HUDEP-2 (cell line): ENCODE measurements around the gene SLC9C1.

Source experiments
- DNase-seq, 76 experiments: peaks; one replicate each; lab custom pipeline; 2025; ENCODE audit not compliant: unreplicated experiment in 76 of 76; lab: John Stamatoyannopoulos, UW

Gene SLC9C1

DNA sequence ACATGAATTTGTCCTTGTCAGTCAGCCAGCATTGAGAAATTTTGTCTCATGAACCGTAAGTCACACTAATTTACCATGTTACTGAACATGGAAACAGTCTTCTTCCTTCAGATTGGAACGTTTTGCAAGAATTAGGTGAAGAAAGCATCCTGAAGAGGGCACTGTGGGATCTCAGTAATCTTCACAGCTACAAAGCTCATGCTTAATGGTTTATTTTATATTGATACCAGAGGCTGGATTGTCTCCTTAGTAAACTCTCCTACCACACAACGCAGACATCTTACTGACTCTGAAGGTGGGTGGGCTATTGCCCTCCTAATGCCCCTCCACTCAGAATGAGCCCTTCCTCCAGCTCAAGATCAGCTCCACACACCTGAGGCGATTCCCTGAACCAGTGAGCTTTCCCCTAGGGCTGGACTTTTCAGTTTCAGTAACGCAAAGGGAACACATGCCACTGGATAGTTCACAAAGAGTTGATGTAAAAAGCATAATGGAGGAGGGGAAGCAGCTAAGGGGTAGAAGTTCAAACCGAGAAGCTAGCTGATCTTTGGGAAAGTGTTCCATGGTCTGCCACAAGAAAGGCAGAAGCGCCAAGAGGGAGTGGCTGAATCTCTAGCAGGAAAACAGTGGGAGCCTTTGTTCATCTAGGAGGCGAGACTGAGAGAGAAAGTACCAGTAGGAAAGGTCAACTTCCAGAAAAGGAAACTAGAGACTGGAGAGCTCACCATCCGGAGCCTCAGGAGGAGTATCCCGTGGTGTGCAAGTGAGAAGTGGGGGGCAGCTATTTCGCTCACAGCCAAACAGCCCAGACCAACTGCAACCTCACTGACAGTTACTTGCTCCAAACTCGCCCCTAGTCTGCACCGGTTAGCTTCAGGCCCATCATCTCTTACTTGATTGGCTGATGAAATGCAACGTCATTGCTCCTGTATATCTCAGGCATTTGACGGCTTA, at the start of gene SLC9C1:
SLC9C1 (minus strand) TSS at position 849 of the 954 bp plus-strand sequence. CDS start 7,425 bp downstream, outside the sequence.
- DNase-seq: peak in 27 of 76 experiments; percentile 1 to 49 (median 18)

DNA sequence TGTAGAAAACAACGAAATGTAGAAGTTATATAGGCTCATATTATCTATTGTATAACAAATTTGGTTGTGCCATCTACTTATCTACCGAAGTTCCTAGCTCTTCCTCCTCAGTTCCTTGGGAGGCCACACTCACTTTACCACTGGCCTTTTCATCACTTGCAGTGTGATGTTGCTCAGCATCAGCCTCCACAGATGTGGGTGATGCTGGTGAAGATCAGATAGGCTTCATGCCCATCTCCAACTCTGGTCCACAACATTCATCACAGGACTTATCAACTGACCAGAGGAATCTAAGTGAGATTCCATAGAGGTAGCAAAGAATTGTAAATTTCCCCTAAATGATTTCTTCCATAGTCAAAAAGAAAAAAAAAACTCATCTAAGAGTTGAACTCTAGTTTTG, 47.4 kb upstream of the SLC9C1 start:
- no peak for DNase-seq

DNA sequence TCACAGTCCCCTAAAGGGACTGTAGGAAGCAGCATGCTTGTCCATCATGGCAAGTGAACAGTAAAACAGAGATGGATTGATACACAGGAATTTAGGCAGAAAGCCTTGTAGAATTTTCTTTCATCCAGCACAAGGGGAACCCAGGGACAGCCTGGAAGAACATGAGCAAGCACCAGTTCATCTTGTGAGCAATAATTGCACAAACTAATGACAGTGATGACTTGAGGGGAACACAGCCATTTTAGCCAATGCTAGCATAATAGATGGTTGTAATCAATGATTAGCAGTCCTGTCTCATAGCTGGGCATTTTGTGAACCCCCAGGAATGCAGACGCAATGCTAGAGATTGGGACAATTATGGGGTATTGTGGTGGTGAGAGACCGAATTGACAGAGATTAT, 45.6 kb upstream of the SLC9C1 start:
- no peak for DNase-seq

DNA sequence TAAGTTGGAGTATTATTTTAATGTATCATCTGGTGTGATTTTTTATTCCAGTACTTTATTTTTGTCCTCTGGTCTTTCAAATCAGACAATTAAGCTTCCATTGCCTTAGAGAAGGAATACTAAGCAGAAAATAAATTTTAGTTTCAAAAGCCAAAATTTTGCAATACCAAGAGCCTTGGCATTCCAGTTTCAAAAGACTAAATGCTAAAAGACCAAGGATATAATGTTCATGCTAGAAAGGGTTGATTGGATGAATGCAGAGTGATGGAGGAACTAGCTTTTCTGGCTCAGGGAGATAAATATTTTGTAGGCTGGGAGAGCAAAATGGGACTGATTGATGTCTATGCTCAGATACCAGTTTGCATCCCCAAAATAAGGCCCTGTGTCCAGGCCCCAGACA, 45.1 kb upstream of the SLC9C1 start:
- no peak for DNase-seq

DNA sequence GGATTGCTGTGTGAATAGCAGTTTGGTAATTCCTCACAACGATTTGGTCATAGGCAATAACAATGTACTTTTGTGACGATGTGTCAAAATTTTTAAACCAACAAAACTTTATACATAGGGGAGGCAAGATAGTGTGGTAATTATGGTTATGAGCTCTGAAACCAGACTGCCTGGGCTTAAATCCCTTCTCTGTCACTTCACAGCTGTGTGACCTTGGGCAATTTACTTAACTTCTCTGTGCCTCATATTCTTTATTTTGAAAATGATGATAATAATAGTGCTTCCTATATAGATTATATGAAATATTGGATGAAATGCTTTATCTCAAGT, 44.7 kb upstream of the SLC9C1 start:
- no peak for DNase-seq

DNA sequence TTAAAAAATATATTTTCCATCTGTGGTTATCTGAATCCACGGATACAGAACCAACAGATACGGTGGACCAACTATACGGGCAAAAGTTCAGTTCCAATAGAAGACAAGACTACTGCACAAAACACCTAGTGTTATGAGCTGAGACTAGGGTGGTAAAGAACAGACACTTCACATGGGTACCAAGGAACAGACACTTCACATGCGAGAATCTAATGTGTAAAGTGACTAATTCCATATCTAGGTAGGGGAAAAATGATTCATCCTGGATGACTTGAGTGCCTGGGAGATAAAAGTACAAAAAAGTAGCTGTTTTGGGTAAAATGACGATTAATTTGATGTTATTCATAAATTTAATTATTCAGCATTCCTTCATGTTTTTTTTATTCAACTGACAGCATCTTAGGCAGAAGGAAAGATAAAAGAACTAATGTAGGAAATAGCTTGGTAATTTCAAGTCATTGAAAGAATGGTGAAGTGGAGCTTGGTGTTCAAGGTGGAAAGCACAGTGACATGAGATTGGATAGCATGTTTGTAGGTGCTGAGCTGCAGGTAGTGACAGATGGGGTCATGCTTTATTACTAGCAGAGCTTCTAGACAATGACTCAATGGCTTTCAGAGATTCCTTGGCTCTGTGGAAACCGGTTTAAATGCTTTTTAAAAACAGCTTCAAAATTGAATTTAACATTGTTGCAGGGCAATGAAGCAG, 44.2 kb upstream of the SLC9C1 start:
- DNase-seq: no peak

DNA sequence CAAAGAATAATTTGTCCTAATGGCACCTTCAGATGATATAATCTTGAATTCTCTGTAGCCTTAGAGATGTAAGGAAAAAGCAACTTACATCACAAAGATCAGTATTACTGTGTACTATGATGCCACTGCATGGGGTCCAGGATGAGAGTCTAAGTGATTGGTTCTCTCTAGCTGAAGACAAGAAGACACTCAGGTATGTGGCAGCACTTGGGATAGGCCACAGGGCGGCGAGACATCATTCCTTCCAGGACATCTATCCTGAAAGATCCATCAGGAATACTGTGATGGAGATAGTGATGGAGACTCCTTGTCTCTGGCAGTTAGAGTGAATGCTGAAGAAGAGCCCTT, 41.4 kb upstream of the SLC9C1 start:
- no peak for DNase-seq

DNA sequence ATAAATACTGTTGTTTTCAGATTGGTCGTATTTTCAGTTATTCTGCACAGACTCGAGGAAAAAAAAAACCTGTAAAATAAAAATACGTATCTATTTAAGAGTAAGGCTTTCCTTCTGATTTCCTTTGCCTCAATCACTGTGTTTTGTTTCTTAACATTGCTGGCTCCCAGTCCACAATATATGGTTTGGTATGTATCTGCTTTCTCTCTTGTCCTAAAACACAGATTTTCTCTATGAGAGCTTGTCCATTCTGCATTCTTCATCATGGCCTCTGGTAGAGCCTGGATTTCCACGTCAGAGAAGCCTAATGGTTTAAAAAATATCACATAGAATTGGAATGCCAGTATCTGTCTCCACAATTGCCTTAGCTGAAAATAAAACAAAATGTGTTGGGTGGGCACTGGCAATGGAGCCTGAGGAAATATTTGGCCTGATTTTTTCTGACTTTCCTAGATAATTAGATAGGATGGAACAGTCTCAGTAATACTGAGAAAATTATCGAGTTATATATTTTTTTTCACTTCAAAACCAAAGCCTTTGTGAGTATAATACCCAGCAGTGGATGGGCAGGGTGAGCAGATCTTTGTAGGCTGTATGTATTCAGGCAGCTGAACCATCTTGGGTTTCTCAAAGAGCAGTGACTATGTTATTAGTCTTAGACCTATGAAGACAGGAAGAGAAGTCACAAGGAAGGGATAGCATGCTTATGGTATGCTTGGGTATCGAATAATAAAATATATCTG, 40.8 kb upstream of the SLC9C1 start:
- no peak for DNase-seq

DNA sequence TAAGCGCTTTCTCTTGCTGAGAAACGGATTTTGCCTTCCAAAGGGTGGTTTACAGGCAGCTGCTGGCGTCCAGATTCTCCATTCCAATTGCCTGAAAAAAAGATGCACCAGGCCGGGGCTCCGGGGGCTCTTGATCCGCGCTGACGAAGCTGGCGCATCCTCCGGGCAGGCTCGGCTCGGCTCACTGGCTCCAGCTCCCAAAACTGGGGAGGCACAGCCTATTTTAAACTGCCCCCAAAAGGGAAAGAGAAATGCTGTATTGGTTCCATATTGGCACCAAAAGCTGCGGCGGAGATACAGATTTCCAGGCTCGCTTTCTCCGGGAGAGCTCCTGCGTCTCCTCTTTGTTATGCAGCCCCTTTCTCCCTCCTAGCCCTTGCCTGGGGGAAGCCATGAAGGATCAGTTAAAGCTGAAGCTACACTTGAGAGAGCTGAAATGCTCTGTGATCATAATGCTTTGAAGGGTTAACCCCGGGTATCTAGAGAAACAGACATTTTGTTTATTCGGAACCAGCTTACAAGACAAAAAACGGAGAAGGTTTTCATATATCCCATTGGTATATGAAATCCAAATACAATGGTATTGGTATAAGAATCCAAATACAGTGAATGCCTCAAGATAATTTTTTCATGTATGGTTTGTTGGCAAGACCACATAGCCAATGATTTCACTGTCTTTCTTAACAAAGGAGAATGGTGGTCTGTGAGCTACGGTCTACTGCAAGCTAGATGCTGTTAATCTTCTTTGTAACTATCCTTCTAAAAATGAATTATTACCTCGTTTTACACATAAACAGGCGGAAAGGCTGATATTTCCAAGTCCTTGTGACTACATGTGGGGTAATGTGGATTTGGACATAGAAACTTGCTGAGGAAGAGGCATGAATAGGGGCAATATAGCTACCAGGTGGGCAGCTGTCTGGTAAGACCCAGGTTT, 39.6 kb upstream of the SLC9C1 start:
- no peak for DNase-seq

DNA sequence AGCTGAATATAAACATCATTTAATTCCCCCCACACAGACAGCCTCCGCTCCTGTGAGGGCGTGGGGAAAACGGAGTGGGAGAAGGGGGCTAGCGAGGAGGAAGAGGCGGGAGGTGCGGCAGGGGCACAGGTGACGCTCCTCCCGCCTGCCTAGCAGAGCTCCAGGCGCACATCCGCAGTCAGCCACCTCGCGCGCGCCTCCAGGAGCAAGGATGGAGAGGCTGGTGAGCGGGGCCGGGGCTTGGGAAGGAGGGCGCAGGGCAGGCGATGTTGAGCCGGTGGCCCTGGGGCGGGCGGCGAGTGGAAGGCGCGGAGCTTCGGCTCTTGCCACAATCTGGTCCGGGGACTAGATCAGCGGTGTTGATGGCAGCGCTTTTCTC, 39.0 kb upstream of the SLC9C1 start, which contains the start of gene CD200:
CD200 (plus strand) TSS at position 155 of the 379 bp plus-strand sequence; CDS start at position 212, 57 bp downstream.
- DNase-seq: no peak

DNA sequence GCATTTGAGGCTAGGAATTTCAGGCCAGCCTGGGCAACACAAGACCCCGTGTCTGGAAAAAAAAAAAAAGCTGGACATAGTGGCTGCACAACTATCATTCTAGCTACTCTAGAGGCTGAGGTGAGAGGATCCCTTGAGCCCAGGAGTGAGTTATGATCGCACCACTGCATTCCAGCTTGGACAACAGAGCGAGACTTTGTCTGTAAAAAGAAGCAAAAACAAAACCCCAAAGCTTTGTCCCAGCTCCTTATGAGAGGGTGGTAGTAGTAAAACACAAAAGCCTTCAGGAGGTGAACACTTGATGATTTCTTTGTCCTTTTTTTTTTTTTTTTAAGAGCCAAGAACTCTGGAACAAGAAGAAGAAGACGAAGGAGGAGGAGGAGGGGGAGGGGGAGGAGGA, 37.8 kb upstream of the SLC9C1 start:
- no peak for DNase-seq

DNA sequence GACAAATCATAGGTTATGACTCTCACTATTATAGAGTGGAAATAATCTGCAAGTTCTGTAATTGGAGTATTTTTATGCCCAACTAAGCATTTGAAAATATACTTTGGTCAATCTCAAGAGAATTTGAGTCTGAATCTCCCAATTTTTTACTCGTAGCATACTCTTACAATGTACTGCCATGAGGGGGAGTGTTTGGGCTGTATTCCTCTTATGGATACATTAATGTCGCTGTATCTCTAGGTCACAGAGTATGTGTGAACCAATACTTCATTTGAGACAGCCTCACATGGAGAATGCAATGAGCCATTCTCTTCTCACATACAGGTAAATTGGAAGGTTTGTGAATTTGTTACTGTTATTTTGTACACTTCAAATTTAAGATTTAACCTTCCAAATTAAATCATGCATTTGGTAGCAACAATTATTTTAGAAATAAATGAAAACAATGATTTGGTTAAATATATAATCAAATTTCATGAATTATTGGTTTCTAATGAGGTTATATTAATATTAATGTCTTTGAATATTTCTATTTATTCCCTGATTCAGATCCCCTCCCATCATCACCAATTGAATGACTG, 33.4 kb upstream of the SLC9C1 start:
- DNase-seq: peak in 11 of 76 experiments; percentile 5 to 36 (median 19)

DNA sequence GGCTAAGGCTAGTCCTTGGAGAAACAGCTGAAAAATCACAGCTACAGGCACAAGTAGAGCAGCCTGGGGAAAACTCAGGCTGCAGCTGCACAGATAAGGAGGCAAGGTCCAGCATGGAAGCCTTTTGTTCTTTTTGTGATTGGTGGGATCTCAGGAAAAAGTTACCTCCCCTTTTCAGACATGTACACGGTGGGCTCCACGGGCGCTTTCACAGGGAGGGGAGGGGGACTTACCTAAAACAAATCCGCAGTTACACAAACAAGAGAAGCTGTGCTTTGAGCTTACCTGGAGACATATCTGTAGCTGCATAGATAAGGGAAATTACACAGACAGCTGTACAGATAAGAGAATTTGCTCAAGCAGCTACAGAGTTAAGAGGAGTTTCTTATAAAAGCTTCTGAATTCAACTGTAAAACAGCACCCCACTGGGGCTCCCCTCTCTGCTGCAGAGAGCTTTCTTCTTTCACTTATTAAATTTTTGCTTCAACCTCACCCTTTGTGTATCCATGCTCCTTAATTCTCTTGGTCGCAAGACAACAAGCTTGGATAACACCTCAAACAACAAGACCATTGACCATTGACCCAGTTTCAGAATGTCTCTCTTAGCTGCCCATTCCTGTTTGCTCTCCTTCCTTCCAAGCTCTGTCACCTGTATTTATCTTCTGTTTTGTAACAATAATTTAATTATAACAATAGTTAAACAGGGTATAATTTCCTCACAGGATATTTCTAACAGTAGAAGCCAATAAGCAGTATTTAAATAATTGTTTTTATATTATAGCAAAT, 28.0 kb upstream of the SLC9C1 start:
- DNase-seq: no peak

DNA sequence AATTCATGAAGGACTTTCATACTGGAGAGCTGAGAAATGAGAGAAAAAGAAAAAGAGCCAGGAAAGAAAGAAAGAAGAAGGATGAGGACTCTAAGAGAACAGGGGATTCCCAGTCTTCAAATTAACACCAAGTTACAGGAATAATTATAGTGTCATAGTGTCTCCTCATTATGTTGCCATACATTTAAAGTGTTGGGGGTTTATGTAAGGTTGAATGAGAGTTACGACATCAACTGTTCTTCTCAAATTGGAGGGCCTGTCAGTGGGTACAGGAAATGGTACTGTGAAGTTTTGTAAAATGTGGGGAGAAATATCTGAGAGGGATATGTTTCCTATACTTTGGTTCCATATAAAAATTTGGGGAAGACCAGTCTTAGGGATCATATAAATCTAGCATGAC, 26.7 kb upstream of the SLC9C1 start:
- no peak for DNase-seq

DNA sequence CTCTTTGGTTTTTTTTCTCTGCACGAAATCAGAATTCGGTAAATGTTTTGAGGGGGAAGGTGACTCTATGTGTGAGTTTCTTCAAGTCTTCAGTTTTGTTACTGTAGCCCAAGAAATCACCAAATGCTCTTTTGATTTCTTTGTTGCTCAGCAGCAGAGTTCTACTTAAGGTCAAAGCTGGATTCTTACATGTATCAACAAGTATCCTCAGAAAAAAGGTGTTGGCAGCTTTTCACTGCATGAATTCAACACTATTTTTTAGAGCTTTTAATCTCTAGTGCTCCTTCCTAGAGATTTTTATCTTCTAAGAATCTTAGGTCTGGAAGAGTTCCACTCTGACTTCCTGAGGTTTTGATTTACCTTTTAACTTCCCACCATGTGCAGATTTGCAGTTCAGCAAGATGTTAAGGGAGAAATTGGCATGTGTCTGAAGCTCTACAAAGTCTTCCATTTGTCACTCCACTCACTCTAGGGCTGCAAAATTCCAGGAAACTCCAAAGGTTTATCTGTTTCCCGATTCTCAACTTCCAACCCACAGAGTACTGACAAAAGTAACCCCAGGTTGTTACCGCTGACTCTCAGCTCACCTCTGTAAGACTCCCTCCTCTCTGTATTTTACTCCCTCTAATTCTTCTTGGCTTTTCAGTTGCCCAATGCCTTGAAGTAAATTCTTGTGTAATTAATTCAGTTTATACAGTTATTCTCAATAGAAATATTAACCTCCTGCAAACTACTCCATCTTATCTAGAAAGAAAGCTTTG, 25.7 kb upstream of the SLC9C1 start:
- no peak for DNase-seq

DNA sequence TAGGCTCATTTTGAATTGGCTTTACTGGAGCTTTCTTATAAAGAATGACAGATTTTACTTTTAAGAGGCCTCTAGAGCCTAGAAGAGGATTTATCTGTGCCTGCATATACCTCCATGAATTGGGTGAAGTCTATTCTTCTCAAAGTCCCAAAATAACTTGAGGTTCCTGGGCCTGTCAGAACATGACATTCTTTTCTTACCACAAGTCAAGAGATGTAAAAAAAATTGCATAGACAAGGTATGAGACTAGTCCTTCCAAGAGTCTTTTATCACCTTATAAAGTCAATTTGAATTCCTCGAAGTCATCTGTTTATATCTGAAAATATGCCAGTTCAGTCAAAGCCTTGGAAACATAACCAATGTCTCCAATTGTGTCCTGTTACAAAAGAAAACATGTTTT, 21.8 kb upstream of the SLC9C1 start:
- no peak for DNase-seq

DNA sequence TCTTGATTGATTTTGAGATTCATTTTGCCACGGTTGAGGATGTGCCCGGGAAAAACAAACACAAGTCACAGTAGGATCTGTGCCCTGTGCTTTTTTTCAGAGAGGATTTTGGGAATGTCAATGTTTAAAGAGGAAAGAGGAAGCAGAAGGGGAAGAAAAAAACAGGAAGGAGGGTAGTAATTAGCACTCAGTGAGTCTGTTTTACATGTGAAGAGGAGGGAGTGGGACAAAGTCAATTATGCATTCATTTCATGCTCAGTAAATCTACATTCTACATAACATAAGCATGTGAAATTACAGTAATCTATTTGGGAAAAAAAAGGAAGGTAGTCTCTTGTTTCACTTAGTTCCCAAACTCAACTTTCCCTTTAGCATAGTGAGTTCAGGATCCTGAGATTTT, 20.6 kb upstream of the SLC9C1 start:
- DNase-seq: no peak

DNA sequence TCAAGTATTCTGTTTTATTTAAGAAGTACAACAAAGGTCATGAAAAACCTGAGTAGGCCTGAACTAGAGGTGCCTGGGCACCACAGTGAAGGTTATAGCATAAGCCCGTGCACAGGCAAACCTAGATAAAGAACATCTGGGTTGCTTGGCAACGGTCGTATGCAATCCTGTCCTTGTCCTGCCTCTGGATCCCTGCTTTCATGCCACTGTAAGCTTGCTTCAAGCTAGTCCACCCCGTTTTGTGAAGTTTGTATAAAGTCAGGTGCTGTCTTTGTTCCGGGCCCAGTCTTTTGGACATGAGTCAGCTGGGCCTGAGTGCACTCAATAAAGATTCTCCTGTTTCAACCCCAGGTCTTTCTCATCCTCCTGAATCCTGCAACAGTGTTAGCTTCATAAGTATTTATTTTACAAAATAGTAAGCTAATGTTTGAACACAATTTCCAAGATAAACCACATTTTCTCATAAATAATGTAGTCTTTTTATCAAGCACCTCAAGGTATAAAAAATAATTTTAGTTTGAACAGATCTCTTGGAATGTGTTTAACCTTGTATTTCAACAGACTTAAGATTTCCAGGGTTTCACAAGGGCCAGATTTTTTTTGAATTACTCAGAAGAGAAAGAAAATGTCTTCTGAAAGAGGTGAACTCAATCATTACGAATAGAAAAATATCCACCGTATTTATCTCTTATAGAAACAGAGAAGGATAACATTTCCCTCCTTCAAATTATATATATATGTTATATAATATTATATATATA, 14.3 kb upstream of the SLC9C1 start:
- DNase-seq: peak in 4 of 76 experiments; percentile 5 to 28 (median 12)
